Measurements from ENCODE around the gene AGPAT3.

AGPAT3 gene

GRCh38 chr21:43939443-43940328, 74.7 kb downstream of the AGPAT3 start:
- DNase-seq: no peak

DNA sequence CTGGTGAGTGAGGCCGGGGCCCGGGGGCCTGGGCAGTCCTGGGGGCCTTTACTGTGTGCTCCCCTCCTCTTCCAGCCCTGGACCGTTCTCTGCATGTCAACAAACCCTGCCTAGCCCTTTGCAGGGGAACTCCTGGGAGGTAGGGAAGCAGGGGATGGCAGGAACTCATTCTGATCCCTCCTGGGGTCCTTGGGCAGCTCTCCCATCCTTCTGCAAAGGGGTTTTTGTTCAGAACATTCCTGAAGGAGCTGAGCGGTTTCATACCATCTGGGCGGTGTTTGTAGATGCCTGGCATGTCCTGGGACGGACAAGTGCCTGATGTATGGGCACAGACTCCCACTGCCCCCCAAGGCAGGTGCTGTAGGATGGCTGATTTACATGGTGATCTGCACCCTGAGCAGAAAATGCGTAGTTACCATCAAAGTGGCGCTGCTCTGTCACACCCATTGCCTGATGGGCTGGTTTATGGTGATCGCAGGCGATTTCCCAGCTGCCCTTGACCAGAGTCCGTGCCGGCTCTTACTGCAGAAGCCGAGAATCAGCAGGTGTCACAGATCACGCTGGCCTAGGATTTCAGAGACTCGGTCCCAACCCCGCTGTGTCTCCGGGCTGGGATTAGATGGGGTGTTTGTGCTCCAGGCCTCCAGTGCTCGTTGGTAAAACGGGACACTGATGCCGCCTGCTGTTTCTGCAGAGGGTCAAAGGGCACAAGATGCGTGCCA, 75.5 kb downstream of the AGPAT3 start:
- no peak for DNase-seq

- DNase-seq: no peak
Measured at GRCh38 chr21:43942201-43942600, 77.2 kb downstream of the AGPAT3 start.

DNA sequence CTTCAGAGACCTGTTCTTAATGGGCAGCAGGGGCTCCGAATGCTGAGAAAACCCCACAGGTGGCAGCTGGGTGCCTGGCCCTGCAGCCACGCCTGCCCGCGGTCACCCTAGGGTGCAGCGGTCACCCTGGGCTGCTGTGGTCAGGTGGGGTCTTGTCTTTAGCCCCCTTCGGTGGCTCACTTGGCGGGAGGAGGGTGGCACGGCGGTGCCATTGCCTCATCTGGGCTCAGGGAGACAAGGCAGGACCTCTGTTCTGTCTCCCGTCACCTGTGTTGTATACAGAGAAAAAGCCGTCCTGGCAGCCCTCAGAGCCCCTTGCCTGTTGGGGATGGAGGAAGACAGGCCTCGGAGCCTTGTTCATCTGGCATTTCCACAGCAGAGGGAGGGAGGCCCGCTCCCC, 77.6 kb downstream of the AGPAT3 start:
- DNase-seq: no peak

DNA sequence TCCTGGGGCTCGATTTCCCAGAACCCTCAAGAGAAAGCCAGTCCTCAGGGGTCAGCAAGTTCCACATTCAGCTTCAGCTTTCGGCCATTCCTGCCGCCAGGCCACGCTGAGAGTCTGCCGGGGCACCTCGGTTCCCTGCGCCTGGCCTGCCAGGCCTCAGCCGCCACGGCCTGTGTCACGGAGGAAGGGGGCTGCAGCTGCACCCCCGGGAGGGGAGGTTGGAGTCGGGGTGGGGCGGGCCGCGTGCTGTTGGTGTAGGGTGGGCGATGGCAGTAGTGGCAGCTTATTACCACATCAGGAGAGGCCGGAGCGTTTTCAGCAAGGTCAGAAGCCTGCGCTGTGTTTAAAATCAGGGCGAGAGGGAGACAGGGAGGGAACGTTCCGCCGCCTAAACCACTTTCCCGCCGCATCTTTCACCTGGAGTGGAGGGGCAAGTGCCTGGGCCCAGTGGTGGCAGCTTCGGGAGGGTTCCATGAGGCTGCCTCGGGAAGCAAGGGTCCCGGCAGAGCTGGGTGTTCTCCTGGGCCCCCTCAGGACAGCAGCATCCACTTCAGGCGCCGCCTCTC, 78.6 kb downstream of the AGPAT3 start:
- no peak for DNase-seq

- no peak for DNase-seq
Measured at GRCh38 chr21:43944078-43944633, 79.1 kb downstream of the AGPAT3 start.

DNA sequence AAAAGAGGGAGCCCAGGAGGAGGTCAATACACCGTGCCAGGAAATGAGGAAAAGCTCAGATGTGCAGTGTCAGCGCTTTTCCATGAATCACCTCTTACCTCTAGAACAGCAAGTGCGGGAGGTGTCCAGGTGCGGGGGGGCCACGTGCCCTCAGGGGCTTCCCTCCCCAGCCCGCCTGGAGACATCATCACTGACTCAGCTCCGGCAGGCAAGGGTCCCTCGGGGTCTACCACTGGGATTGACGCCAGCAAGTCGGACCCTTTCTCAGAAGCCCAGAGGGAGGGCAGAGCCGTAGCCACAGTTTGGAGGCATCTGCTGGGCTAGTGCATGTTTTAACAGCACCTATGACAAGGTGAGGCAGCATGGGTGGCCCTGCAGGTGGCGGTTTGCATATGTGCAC, 79.7 kb downstream of the AGPAT3 start:
- no peak for DNase-seq

- no peak for DNase-seq
Measured at GRCh38 chr21:43948740-43949498, 83.9 kb downstream of the AGPAT3 start.

GRCh38 chr21:43949499-43950208, 84.6 kb downstream of the AGPAT3 start:
- no peak for DNase-seq

DNA sequence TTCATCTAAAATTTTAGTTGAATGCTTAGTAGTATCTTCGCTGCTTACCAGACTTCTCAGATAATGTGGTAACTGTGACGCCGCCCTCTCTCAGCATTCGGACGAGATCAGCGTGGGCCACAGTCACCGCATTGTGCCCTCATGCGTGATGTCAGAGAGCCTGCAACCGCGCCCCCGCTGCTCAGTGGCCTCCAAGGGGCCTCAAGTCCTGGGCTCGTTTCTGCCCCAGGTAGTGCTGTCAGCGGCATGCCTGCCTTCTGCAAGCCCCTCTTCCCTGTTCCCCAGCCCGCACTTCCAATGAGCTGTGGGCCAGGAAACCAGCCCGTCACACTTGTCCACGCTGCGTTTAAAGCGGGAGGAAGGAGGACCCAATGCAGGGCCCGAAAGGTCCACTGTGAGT, 85.5 kb downstream of the AGPAT3 start:
- no peak for DNase-seq

DNA sequence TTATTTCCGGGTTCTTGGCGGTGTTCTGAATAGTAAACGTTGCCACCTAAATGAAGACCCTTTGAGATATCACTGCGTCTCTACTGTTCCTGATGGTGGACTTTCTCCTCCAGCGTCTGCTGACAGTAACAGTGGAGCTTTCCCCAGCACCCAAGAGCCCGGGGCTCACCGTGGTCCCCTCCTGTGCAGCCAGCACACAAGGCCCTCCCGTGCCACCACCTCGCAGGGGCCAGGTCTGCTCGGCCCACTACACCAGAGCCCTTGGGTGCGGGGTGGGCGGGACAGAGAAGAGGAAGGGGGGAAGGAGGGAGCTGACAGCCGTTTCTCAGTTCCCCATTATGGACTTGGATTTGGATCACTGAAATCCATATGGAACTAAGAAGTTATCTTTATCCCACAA, 85.9 kb downstream of the AGPAT3 start:
- DNase-seq: no peak

DNA sequence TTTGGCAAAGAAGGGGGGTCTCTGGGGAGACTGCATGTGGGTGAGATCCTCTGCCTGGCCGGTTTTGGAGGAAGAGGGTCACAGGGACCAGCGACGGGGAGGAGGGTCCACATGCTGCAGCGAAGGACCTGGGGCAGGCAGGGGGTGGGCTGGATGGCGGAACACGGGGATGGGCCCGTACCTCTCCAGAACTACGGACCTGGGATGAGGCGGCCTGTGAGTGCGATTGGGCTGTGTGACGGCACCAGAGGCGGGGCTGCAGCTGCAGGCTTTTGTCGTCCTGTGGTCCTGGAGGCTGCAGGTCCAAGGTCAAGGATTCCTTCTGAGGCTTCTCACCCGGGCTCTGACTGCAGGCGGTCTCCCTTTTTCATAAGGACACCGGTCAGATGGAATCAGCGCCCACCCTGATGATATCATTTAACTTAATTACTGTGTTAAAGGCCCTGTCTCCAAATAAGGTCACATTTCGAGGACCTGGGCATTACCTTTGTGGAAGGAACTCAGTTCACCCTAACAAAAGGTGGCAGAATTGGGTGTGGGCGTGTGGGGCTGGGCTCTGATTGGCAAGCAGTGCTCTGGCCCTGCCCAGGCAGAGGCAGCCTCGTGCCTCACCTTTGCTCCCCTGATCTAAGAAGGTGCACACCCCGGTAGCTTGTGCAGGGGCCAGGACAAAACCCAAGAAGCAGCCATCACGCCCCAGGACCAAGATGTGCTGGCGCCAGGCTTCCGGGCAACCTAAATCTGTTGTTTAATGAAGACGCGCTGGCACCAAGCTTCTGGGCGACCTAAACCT, 87.1 kb downstream of the AGPAT3 start:
- no peak for DNase-seq

GRCh38 chr21:43953021-43953420, 88.0 kb downstream of the AGPAT3 start:
- DNase-seq: no peak

GRCh38 chr21:43954042-43954441, 89.0 kb downstream of the AGPAT3 start:
- DNase-seq: no peak

DNA sequence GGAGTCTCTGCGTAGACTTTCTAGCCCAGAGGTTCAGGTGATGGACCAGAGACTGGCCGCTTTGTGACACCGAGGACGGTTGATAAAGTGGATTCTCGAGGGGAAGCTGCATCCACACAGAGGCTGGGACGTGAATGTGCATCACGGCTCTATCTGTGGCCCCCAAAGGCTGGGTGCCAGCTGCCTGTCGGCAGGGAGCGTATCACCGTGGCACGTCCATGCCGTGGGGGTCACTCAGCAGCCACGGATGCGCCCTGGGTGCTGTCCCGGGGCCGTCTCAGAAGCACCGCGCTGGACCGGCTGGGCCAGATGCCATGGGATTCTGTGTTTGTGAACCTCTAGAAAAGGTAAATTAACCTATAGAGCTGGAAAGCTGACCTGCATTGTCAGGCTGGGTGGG, 89.9 kb downstream of the AGPAT3 start:
- no peak for DNase-seq

DNA sequence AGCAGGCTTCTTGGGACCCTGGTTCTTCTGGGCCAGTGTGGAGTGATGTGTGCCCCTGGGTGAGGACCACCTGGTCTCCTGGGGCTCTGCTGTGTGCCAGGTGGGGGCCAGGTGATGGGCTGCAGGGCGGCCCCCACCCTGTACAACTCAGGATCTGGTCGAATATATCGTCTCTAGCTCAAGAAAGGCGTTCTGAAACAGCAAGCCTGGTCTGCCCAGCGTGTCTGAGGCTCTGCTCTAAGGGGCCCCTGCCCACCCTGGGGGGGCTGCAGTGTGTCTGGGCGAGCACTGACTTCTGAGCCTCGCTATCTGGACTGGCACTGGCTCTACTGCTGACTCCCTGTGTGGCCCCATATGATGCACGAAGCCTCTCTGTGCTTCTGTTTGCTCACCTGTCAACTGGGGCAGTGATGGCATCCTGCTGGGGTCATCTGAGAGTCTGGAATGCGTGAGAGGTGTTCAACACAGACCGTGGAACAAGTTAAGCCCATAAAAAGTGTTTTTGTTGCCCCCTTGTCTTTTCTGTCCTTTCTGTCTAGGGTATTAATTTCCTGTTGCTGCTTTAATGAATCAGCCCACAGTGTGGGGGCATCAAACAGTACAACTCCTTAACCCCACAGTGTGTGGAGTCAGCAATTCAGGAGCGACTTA, 91.1 kb downstream of the AGPAT3 start:
- DNase-seq: no peak

- DNase-seq: no peak
Measured at GRCh38 chr21:43956670-43957035, 91.6 kb downstream of the AGPAT3 start.

GRCh38 chr21:43957128-43957571, 92.1 kb downstream of the AGPAT3 start:
- no peak for DNase-seq

GRCh38 chr21:43957611-43958362, 92.8 kb downstream of the AGPAT3 start:
- peak; percentile 43 for DNase-seq

All from left hindlimb (tissue), 1 donor.